NCI-H2081 (cell line): Measurements from ENCODE around the gene STC2.
"Not testable (repeated sequence)": the region's sequence is repeated elsewhere in the genome, so short reads cannot be mapped to it uniquely, and the experiment has no call there.

Experiments used
- DNase-seq, 2 experiments: peaks; one replicate each; lab custom pipeline; 2025; lab: John Stamatoyannopoulos, UW

STC2 gene

GRCh38 chr5:173327948-173328843 is at the start of gene STC2:
Gene STC2, minus strand, starts transcription at chr5:173328414. Its CDS starts 221 bp downstream, at chr5:173328193.
- DNase-seq: peak; percentile 22 to 62

GRCh38 chr5:173371400-173371799 is 43.2 kb upstream of the STC2 start:
- DNase-seq: no peak

- DNase-seq: not testable (repeated sequence)
Observed at GRCh38 chr5:173363406-173363805, 35.2 kb upstream of the STC2 start.

GRCh38 chr5:173355561-173355960 is 27.3 kb upstream of the STC2 start:
- no peak for DNase-seq

GRCh38 chr5:173354645-173355044 is 26.4 kb upstream of the STC2 start:
- DNase-seq: no peak

- no peak for DNase-seq
Observed at GRCh38 chr5:173352366-173353349, 24.4 kb upstream of the STC2 start.

GRCh38 chr5:173342813-173343755 is 14.9 kb upstream of the STC2 start:
- DNase-seq: no peak

GRCh38 chr5:173341961-173342430 is 13.8 kb upstream of the STC2 start:
- DNase-seq: no peak

GRCh38 chr5:173340984-173341383 is 12.8 kb upstream of the STC2 start:
- no peak for DNase-seq

GRCh38 chr5:173340451-173340850 is 12.2 kb upstream of the STC2 start:
- DNase-seq: no peak

- DNase-seq: no peak
Observed at GRCh38 chr5:173339286-173339685, 11.1 kb upstream of the STC2 start.

- DNase-seq: no peak
Observed at GRCh38 chr5:173338380-173339015, 10.3 kb upstream of the STC2 start.

GRCh38 chr5:173334808-173335207 is 6.6 kb upstream of the STC2 start:
- DNase-seq: no peak

GRCh38 chr5:173333925-173334661 is 5.9 kb upstream of the STC2 start:
- no peak for DNase-seq

GRCh38 chr5:173331956-173332479 is 3.8 kb upstream of the STC2 start:
- peak; percentile 69 to 71 for DNase-seq

GRCh38 chr5:173331287-173331686 is 3.1 kb upstream of the STC2 start:
- DNase-seq: no peak

GRCh38 chr5:173330338-173331206 is 2.4 kb upstream of the STC2 start:
- no peak for DNase-seq

- no peak for DNase-seq
Observed at GRCh38 chr5:173329491-173330337, 1.5 kb upstream of the STC2 start.
